ENCODE data around the gene TMEM132C.

Gene TMEM132C

GRCh38 chr12:128426511-128426910, 159.5 kb downstream of the TMEM132C start:
- H3K4me1 Mint-ChIP-seq = no peaks in the 10 kb centered on the region
- no peaks in the 10 kb centered on the region for H3K27me3 Mint-ChIP-seq
- DNase-seq (ENCODE audit: low spot score in 2 of 2) (no peak), ATAC-seq (ENCODE audit: low read depth) (no peak)
- H3K9me3 Mint-ChIP-seq = peaks cover 2% of the 10 kb centered on the region
- no peak overlapping the region for H3K4me3 Mint-ChIP-seq
- H3K27ac Mint-ChIP-seq = no peak overlapping the region
- no peaks in the 10 kb centered on the region for H3K36me3 Mint-ChIP-seq

- H3K4me3 Mint-ChIP-seq = no peak overlapping the region
- ATAC-seq (ENCODE audit: low read depth) = no peak
These were observed 172.8 kb downstream of the TMEM132C start for GRCh38 chr12:128439796-128440195.

GRCh38 chr12:128442096-128442495, 175.1 kb downstream of the TMEM132C start:
- no peak overlapping the region for H3K4me3 Mint-ChIP-seq
- no peak for ATAC-seq (ENCODE audit: low read depth)
- no peak overlapping the region for H3K27ac Mint-ChIP-seq
- no peaks in the 10 kb centered on the region for H3K4me1 Mint-ChIP-seq
- no peak for DNase-seq (ENCODE audit: low spot score in 2 of 2)
- no peaks in the 10 kb centered on the region for H3K27me3 Mint-ChIP-seq
- H3K9me3 Mint-ChIP-seq = no peaks in the 10 kb centered on the region
- H3K36me3 Mint-ChIP-seq = no peaks in the 10 kb centered on the region

More at GRCh38 chr12:128439796-128440195, 172.8 kb downstream of the TMEM132C start:
- H3K4me1 Mint-ChIP-seq = no peaks in the 10 kb centered on the region
- H3K9me3 Mint-ChIP-seq = peaks cover 2% of the 10 kb centered on the region
- DNase-seq (ENCODE audit: low spot score in 2 of 2) = no peak
- H3K27me3 Mint-ChIP-seq = no peaks in the 10 kb centered on the region
- no peak overlapping the region for H3K27ac Mint-ChIP-seq
- no peaks in the 10 kb centered on the region for H3K36me3 Mint-ChIP-seq

GRCh38 chr12:128444598-128444997, 177.6 kb downstream of the TMEM132C start:
- no peaks in the 10 kb centered on the region for H3K36me3 Mint-ChIP-seq
- DNase-seq (ENCODE audit: low spot score in 2 of 2) = no peak
- H3K27ac Mint-ChIP-seq = no peak overlapping the region
- H3K4me3 Mint-ChIP-seq = no peak overlapping the region
- no peaks in the 10 kb centered on the region for H3K4me1 Mint-ChIP-seq
- ATAC-seq (ENCODE audit: low read depth) = no peak
- H3K27me3 Mint-ChIP-seq = no peaks in the 10 kb centered on the region
- no peaks in the 10 kb centered on the region for H3K9me3 Mint-ChIP-seq

- DNase-seq (ENCODE audit: low spot score in 2 of 2) (no peak), ATAC-seq (ENCODE audit: low read depth) (no peak)
- Mint-ChIP-seq H3K4me3 (no peak overlapping the region), H3K27me3 (no peaks in the 10 kb centered on the region), H3K9me3 (no peaks in the 10 kb centered on the region), H3K27ac (no peak overlapping the region), H3K4me1 (no peaks in the 10 kb centered on the region), H3K36me3 (no peaks in the 10 kb centered on the region)
These were observed 178.6 kb downstream of the TMEM132C start for GRCh38 chr12:128445415-128446127.

GRCh38 chr12:128449146-128449894, 182.3 kb downstream of the TMEM132C start:
- H3K4me3 Mint-ChIP-seq = no peak overlapping the region
- H3K27ac Mint-ChIP-seq = no peak overlapping the region
- no peaks in the 10 kb centered on the region for H3K36me3 Mint-ChIP-seq
- no peaks in the 10 kb centered on the region for H3K27me3 Mint-ChIP-seq
- H3K4me1 Mint-ChIP-seq = no peaks in the 10 kb centered on the region
- ATAC-seq (ENCODE audit: low read depth) = no peak
- H3K9me3 Mint-ChIP-seq = no peaks in the 10 kb centered on the region
- DNase-seq (ENCODE audit: low spot score in 2 of 2) = no peak

GRCh38 chr12:128450810-128451209, 183.8 kb downstream of the TMEM132C start:
- Mint-ChIP-seq H3K27ac (no peak overlapping the region), H3K4me3 (no peak overlapping the region), H3K36me3 (no peaks in the 10 kb centered on the region), H3K27me3 (peaks cover 2% of the 10 kb centered on the region), H3K9me3 (peaks cover 2% of the 10 kb centered on the region), H3K4me1 (no peaks in the 10 kb centered on the region)
- DNase-seq (ENCODE audit: low spot score in 2 of 2) (no peak), ATAC-seq (ENCODE audit: low read depth) (no peak)

GRCh38 chr12:128455851-128456250, 188.9 kb downstream of the TMEM132C start:
- no peak overlapping the region for H3K27ac Mint-ChIP-seq
- no peak overlapping the region for H3K4me3 Mint-ChIP-seq
- DNase-seq (ENCODE audit: low spot score in 2 of 2) (no peak), ATAC-seq (ENCODE audit: low read depth) (no peak)
- H3K4me1 Mint-ChIP-seq = no peaks in the 10 kb centered on the region
- H3K9me3 Mint-ChIP-seq = peaks cover 5% of the 10 kb centered on the region
- peaks cover 5% of the 10 kb centered on the region for H3K27me3 Mint-ChIP-seq
- no peaks in the 10 kb centered on the region for H3K36me3 Mint-ChIP-seq

- Mint-ChIP-seq H3K27me3 (peaks cover 5% of the 10 kb centered on the region), H3K4me3 (no peak overlapping the region), H3K9me3 (peaks cover 5% of the 10 kb centered on the region), H3K27ac (no peak overlapping the region), H3K4me1 (no peaks in the 10 kb centered on the region), H3K36me3 (no peaks in the 10 kb centered on the region)
- ATAC-seq (ENCODE audit: low read depth) (no peak), DNase-seq (ENCODE audit: low spot score in 2 of 2) (no peak)
These were observed 190.0 kb downstream of the TMEM132C start for GRCh38 chr12:128456922-128457321.

GRCh38 chr12:128458301-128458974, 191.5 kb downstream of the TMEM132C start:
- Mint-ChIP-seq H3K4me1 (no peaks in the 10 kb centered on the region), H3K9me3 (peaks cover 5% of the 10 kb centered on the region), H3K27ac (no peak overlapping the region), H3K27me3 (peaks cover 5% of the 10 kb centered on the region), H3K36me3 (no peaks in the 10 kb centered on the region), H3K4me3 (no peak overlapping the region)
- ATAC-seq (ENCODE audit: low read depth) (no peak), DNase-seq (ENCODE audit: low spot score in 2 of 2) (no peak)

GRCh38 chr12:128459067-128459466, 192.1 kb downstream of the TMEM132C start:
- Mint-ChIP-seq H3K9me3 (peaks cover 5% of the 10 kb centered on the region), H3K36me3 (no peaks in the 10 kb centered on the region), H3K27ac (no peak overlapping the region), H3K4me1 (no peaks in the 10 kb centered on the region), H3K27me3 (peaks cover 5% of the 10 kb centered on the region), H3K4me3 (no peak overlapping the region)
- no peak for ATAC-seq (ENCODE audit: low read depth)
- DNase-seq (ENCODE audit: low spot score in 2 of 2) = no peak

GRCh38 chr12:128463881-128464280, 196.9 kb downstream of the TMEM132C start:
- Mint-ChIP-seq H3K4me1 (no peaks in the 10 kb centered on the region), H3K36me3 (no peaks in the 10 kb centered on the region), H3K4me3 (no peak overlapping the region), H3K27me3 (no peaks in the 10 kb centered on the region), H3K9me3 (peaks cover 3% of the 10 kb centered on the region), H3K27ac (no peak overlapping the region)
- ATAC-seq (ENCODE audit: low read depth) (no peak), DNase-seq (ENCODE audit: low spot score in 2 of 2) (no peak)

- ATAC-seq (ENCODE audit: low read depth) = no peak
These were observed 200.9 kb downstream of the TMEM132C start for GRCh38 chr12:128467882-128468281.

GRCh38 chr12:128468926-128469325, 202.0 kb downstream of the TMEM132C start:
- H3K27me3 Mint-ChIP-seq = peaks cover 8% of the 10 kb centered on the region
- H3K4me1 Mint-ChIP-seq = no peaks in the 10 kb centered on the region
- H3K27ac Mint-ChIP-seq = no peak overlapping the region
- H3K36me3 Mint-ChIP-seq = peaks cover 8% of the 10 kb centered on the region
- H3K9me3 Mint-ChIP-seq = peaks cover 8% of the 10 kb centered on the region
- no peak for DNase-seq (ENCODE audit: low spot score in 2 of 2)
- no peak for ATAC-seq (ENCODE audit: low read depth)
- no peak overlapping the region for H3K4me3 Mint-ChIP-seq

More at GRCh38 chr12:128467882-128468281, 200.9 kb downstream of the TMEM132C start:
- no peaks in the 10 kb centered on the region for H3K9me3 Mint-ChIP-seq
- H3K27me3 Mint-ChIP-seq = peaks cover under 1% of the 10 kb centered on the region
- peaks cover under 1% of the 10 kb centered on the region for H3K36me3 Mint-ChIP-seq
- DNase-seq (ENCODE audit: low spot score in 2 of 2) = no peak
- no peaks in the 10 kb centered on the region for H3K4me1 Mint-ChIP-seq
- H3K4me3 Mint-ChIP-seq = no peak overlapping the region
- H3K27ac Mint-ChIP-seq = no peak overlapping the region
